Peyer's patch (tissue), 4 donors: ENCODE measurements around the gene FOXB2. TPM values are rescaled to one million over a fixed set of nuclear protein-coding genes. Genes with fewer than 3 reads are reported as not detected.

Source experiments
- DNase-seq, 3 donors: peaks; one replicate each; pipeline ENCODE4 v3.0.0-alpha.2; 2017 to 2019
- H3K27ac ChIP-seq, 4 donors: fragments of 200-600 bp; sonication (generic); one replicate each; pipeline ENCODE4 v1.5.1; 2016 to 2019
- H3K27me3 ChIP-seq, 2 donors: fragments of 200-600 bp; sonication (generic); one replicate each; pipeline ENCODE4 v1.5.1; 2019
- H3K36me3 ChIP-seq, 3 donors: fragments of 200-600 bp; sonication (generic); one replicate each; pipeline ENCODE4 v1.5.1; 2016 to 2019
- H3K4me1 ChIP-seq, 4 donors: fragments of 200-600 bp; sonication (generic); one replicate each; pipeline ENCODE4 v1.5.1; 2016 to 2019
- H3K4me3 ChIP-seq, 4 donors: fragments of 200-600 bp; sonication (generic); 1 replicate in 3 of 4; 2 replicates in 1 of 4; pipeline ENCODE4 v1.5.1; 2016 to 2019; ENCODE audit warnings: mild to moderate bottlenecking in 1 of 4
- H3K9me3 ChIP-seq, 4 donors: fragments of 200-600 bp; sonication (generic); one replicate each; pipeline ENCODE4 v1.5.1; 2016 to 2019; ENCODE audit warnings: mild to moderate bottlenecking in 1 of 4
- CTCF ChIP-seq, 6 experiments: fragments of 450-650 bp in 4 of 6; fragments of 200-600 bp in 2 of 6; sonication (generic) in 1 of 6; IDR thresholded peaks; one replicate each; pipeline ENCODE4 v1.5.1; 2017 to 2019; ENCODE audit warnings: antibody characterized with exemption in 6 of 6, mild to moderate bottlenecking in 3 of 6, moderate library complexity in 1 of 6
- POLR2A ChIP-seq, 2 donors: fragments of 450-650 bp; IDR thresholded peaks; one replicate each; pipeline ENCODE4 v1.5.1; 2017; ENCODE audit warnings: antibody characterized with exemption in 2 of 2, mild to moderate bottlenecking in 2 of 2, moderate library complexity in 2 of 2
- total RNA-seq, 4 donors: library from RNA; depleted of rRNA; stranded (reverse); fragments of >200 nt; gene quantifications; one replicate each; pipeline ENCODE4 v1.1.0, GENCODE V29; 2016

Gene FOXB2
- total RNA-seq, 4 donors from 2014 or later = not detected

- peak in 1 of 3 donors; percentile 73 for DNase-seq
- Histone ChIP-seq H3K27me3 (no peaks in the 10 kb centered on the region), H3K4me3 (no peak overlapping the region), H3K36me3 (no peaks in the 10 kb centered on the region), H3K27ac (no peak overlapping the region), H3K4me1 (no peaks in the 10 kb centered on the region), H3K9me3 (no peaks in the 10 kb centered on the region)
- TF ChIP-seq CTCF (IDR thresholded peaks at IDR 0.05) (peak in 4 of 6 experiments; percentile 26 to 86 (median 76)), POLR2A (IDR thresholded peaks at IDR 0.05) (no peak)
Observed at GRCh38 chr9:76987594-76988200, 31.8 kb upstream of the FOXB2 start.

DNA sequence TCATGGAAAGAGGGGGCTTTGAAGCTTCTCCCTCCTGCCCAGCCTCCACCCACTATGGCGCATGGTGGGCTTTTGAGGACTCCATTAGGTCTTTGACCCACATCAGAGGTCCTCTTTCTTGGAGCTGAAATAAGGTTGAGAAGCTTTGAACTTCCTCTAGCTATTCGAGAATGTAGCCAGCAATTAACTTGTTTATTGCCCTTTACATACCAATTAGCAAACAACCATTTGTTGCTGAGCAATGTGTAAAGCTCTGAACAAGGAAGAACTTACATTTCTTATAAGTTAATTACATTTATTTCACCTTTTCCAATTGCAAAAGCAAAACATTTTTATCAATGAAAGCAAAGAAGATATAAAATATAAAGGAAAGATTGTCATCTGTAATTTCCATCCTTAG lies 30.5 kb upstream of the FOXB2 start:
- no peaks in the 10 kb centered on the region for H3K36me3 ChIP-seq
- no peaks in the 10 kb centered on the region for H3K4me1 ChIP-seq
- no peaks in the 10 kb centered on the region for H3K9me3 ChIP-seq
- no peak overlapping the region for H3K27ac ChIP-seq
- no peaks in the 10 kb centered on the region for H3K27me3 ChIP-seq
- no peak for DNase-seq
- TF ChIP-seq POLR2A (IDR thresholded peaks at IDR 0.05) = no peak
- no peak for TF ChIP-seq CTCF (IDR thresholded peaks at IDR 0.05)
- H3K4me3 ChIP-seq = no peak overlapping the region

- Histone ChIP-seq H3K4me1 (no peaks in the 10 kb centered on the region), H3K4me3 (no peak overlapping the region), H3K36me3 (no peaks in the 10 kb centered on the region), H3K27me3 (no peaks in the 10 kb centered on the region), H3K9me3 (no peaks in the 10 kb centered on the region), H3K27ac (no peak overlapping the region)
- no peak for DNase-seq
- no peak for TF ChIP-seq POLR2A (IDR thresholded peaks at IDR 0.05)
- TF ChIP-seq CTCF (IDR thresholded peaks at IDR 0.05) = no peak
Observed at GRCh38 chr9:76989501-76989900, 30.0 kb upstream of the FOXB2 start.

- Histone ChIP-seq H3K36me3 (no peaks in the 10 kb centered on the region), H3K27me3 (no peaks in the 10 kb centered on the region), H3K4me1 (no peaks in the 10 kb centered on the region), H3K27ac (no peak overlapping the region), H3K9me3 (no peaks in the 10 kb centered on the region), H3K4me3 (no peak overlapping the region)
- peak in 1 of 3 donors; percentile 19 for DNase-seq
- TF ChIP-seq CTCF (IDR thresholded peaks at IDR 0.05) (peak in 3 of 6 experiments; percentile 39 to 51 (median 48)), POLR2A (IDR thresholded peaks at IDR 0.05) (no peak)
Observed at GRCh38 chr9:76996700-76997099, 22.8 kb upstream of the FOXB2 start.

DNA sequence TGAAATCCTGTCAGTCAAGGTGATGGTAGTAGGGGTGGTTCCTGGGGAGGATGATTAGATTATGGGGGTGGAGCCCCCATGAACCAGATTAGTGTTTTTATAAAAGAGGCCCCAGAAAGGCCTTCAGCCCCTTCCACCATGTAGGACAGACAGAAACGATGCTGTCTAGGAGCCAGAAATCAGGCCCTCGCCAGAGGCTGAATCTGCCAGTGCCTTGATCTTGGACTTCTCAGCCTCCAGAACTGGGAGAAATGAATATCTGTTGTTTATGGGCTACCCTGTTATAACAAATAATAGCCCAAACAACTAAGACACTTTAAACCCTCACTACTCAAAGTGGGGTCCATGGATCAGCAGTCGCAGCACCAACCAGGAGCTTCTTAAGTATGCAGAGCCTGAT lies 20.2 kb upstream of the FOXB2 start:
- no peak overlapping the region for H3K4me3 ChIP-seq
- H3K27ac ChIP-seq = no peak overlapping the region
- H3K9me3 ChIP-seq = no peaks in the 10 kb centered on the region
- TF ChIP-seq CTCF (IDR thresholded peaks at IDR 0.05) (no peak), POLR2A (IDR thresholded peaks at IDR 0.05) (no peak)
- H3K4me1 ChIP-seq = no peaks in the 10 kb centered on the region
- H3K36me3 ChIP-seq = no peaks in the 10 kb centered on the region
- no peaks in the 10 kb centered on the region for H3K27me3 ChIP-seq
- DNase-seq = no peak

DNA sequence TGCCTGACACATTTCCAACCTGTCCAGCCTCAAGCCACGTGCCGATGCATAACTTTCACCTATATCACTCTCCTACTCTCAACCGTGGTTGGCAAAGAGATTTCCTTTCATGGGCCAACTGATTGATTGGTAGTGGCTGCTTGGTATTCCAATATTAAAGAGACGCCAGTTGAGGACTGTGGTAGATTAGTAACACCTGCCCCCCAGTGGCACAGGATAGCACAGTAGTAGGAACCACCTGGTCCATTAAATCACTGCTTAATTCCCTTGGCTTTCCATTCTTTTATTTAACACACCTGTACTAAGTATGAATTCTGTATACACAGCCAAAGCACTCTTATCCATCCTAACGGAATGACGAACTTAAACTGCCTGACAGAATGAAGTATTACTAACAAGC lies 19.1 kb upstream of the FOXB2 start:
- TF ChIP-seq CTCF (IDR thresholded peaks at IDR 0.05) = no peak
- no peak overlapping the region for H3K27ac ChIP-seq
- H3K4me3 ChIP-seq = no peak overlapping the region
- H3K4me1 ChIP-seq = no peaks in the 10 kb centered on the region
- DNase-seq = no peak
- no peaks in the 10 kb centered on the region for H3K27me3 ChIP-seq
- no peaks in the 10 kb centered on the region for H3K9me3 ChIP-seq
- H3K36me3 ChIP-seq = no peaks in the 10 kb centered on the region
